GM18507 (cell line): ENCODE measurements around the gene DAPK1.

Experiments used
- DNase-seq: peaks from one replicate; pipeline ENCODE4 v3.0.0; 2011; ENCODE audit warnings: low read depth; ENCODE audit not compliant: insufficient read length; ENCODE audit errors: extremely low spot score
- FAIRE-seq: peaks from 2 replicates; lab custom pipeline; 2011; peaks lifted over from hg19 to GRCh38; lab: Jason Lieb, UNC

The DAPK1 gene

DNA sequence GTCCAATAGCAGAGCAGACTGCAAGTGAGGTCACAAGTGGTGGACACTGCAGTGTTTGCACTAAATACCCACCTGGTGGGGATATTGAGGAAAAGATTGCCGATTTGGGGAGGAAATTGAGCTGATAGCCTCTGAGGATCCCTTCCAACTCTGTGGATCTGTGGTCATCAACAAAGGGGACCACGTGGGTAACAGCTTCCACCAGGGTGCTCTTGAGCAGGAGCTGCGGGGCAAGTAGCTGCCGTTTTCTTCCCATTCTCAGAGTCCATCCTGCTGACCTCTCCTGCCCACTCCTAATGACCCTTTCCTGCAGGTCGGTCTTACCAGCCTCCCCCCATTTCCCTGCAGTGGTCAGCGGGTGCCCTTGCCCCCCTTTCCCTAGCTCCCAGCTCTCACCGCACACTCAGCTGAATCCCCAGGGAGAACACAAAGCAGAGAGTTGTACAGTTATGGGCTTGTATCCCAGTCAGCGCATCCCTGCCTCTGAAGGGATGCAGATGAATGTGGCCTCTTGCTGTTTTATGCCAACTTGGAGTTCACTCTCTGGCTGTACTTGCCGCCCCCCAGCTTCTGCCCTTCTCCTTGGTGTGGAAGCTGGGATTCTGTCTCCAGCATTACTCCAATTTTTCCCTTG is 18.0 kb downstream of the DAPK1 start:
- FAIRE-seq, result no peak
- no peak for DNase-seq

DNA sequence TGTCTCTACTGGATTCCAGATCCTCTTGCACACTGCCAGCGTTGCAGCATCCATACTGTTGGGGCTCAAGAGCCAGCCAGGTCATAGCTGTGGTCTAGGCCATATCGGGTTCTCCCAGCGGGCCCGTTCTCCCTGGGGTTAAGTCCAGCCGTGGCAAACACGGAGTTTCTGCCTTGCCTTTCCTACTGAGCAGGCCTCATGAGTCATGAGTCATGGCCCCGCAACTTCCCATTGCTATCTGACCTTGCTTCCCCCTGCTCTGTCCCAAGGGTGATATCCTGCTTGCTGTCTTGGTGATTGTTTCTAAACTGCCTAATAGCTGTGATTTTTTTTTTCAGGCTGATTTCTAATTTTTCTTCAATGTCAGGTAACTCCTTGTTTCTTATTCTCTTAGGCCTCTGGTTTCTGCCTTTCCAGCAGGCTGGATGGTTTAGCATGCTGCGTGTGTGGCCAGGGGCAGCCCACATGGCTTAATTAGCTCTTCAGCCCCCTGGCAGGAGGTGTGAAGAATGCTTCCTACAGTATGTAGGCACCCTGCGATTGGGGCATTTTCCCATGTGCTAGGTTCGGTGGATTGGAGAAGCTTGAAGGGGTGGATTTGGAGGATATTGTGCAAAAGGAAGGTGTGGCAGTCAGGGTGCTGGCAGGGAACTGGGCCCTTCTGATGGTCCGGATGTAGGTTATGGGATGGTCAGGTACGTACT is 18.7 kb downstream of the DAPK1 start:
- FAIRE-seq (no peak), DNase-seq (no peak)

DNA sequence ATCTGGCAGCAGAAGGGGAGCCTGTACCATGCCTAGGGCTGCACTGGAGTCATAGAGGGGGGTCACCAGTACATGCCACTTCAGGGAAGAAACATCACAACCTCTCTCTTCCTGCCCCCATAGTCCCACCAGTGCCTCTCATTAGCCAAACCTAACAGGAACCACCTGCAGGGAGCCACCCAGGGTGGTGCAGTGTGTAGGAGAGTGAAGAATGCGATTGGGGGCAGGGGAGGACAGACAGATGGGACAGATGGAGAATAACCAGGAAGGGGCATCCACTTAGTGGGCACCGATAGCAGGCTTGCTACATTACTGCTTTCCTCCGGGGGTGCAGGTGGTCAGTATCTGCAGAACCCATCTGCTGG is 19.2 kb downstream of the DAPK1 start:
- DNase-seq, result no peak
- no peak for FAIRE-seq

DNA sequence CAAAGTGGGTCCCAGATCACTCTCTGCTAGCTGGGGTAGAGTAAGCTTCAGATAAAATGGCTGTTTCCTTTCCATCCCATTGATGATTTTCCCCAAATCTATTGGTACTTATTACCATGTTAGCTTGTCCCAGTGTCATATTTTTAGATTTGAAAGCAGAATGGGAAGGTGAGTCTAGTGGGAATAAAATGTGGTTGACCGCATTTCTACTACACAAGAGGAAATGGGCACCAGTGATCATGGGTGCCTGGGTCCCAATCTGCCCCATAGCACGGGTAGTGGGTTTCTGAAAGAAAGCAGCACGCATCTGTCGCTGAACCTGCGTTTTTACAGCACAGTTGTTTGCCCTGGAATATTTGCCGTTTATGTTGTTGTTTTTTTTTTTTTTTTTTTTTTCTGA is 20.1 kb downstream of the DAPK1 start:
- FAIRE-seq (peak; percentile 49), DNase-seq (no peak)

DNA sequence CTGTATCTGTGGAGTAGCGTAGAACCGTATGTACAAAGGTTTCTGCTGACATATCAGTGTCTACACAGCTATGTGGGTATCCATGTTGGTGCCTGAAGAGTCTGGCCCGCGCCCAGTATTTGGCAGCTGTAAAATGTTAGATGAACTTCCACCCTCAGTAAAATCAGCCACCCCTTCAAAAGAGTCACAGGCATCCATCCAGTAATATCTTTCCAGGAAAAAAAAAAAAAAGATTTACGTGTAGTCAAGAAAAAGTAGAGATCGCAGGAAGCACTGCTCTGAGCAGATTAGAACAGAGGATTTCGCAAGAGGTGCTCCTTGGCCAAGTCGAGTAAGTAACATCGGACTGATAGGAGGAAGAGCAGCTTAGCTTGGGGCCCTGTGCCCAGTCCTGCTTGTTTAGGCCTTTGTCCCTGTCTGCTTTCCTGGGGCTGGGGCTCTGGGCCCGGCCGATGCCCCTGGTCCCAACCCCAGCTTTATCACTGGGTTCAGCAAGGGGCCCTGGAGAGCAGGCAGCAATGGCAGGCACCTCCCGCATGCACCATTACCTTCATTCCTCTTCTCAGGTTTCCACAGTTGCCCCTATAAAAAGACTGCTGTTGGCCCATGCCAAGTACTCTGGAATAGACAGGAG is 21.2 kb downstream of the DAPK1 start:
- FAIRE-seq (no peak), DNase-seq (no peak)

DNA sequence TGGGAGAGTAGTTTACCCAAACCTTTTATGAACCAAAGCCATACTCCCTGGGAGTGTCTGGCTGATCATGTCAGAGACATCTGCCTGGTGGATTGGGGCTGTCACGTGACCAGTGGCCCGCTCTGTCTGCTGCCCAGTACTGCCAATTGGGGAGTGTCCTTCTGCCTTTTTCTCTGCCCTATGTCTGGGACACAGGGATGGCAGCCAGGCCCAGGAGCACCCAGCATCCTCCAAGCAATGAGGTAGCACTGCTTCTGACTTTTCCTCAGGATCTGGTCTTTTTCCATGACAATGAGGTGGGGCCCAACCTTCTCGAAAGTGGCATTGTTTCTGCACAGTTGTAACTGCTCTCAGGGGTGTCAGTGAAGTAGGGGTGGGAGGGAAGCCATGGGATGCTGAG is 21.8 kb downstream of the DAPK1 start:
- no peak for FAIRE-seq
- no peak for DNase-seq

DNA sequence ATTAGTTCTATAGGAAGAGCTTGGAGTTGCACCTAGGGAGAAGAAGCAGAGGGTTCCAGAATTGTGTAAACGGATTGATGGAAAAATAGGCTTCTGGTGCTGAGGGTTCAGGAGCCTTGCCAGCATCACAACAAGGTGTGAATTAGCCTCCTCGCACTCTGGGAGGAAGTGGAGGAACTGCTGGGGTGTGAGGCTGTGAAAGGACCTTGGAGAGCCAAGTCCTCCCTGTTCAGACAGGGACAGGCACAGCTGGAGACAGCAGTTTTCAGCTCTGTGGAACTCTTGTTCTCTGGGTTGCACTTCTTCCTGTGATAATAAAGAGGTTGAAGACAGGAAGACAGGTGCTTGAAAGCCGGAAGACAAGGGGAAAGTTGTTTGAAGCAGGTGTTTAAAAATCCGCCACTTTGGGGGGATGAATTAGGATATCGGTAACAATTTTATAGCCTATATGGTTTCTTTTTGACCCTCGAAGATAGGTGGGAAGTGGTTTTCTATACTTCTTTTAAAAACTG is 22.6 kb downstream of the DAPK1 start:
- no peak for FAIRE-seq

DNA sequence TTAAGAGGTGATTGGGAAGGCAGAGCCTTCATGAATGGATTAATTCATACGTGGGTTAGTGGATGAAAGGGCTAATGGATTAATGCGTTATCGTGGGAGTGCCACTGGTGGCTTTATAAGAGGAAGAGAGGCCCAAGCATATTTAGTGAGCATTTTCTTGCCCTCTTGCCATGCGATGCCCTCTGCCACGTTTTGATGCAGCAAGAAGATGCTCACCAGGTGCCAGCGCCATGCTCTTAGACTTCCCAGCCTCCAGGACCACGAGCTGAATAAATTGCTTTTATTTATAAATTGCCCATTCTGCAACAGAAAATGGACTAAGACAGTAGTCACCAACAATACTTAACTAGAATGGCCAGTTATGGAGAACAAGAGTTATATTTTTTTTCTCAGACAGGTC is 24.2 kb downstream of the DAPK1 start:
- FAIRE-seq (no peak), DNase-seq (no peak)

More for the DNA sequence above, 22.6 kb downstream of the DAPK1 start:
- no peak for DNase-seq

DNA sequence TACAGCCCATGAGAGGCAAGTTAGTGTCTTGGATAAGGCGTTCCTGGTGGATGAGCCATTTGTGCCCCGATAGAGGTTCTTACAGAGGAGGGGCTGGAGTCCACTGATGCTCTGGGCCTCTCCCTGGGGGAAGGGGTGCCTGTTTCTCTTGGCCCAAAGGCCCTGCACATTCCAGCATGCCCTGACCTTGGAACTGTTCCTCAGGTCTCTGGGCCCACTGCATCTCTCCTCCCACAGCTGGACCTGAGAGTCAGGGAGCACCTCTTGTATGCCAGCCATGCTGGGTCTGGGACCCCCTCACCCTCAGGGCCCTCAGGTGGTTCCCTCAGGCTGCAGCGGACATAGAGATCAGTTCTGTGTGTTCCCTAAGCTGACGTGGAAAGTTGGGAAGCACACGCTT is 26.4 kb downstream of the DAPK1 start:
- FAIRE-seq (no peak), DNase-seq (no peak)

DNA sequence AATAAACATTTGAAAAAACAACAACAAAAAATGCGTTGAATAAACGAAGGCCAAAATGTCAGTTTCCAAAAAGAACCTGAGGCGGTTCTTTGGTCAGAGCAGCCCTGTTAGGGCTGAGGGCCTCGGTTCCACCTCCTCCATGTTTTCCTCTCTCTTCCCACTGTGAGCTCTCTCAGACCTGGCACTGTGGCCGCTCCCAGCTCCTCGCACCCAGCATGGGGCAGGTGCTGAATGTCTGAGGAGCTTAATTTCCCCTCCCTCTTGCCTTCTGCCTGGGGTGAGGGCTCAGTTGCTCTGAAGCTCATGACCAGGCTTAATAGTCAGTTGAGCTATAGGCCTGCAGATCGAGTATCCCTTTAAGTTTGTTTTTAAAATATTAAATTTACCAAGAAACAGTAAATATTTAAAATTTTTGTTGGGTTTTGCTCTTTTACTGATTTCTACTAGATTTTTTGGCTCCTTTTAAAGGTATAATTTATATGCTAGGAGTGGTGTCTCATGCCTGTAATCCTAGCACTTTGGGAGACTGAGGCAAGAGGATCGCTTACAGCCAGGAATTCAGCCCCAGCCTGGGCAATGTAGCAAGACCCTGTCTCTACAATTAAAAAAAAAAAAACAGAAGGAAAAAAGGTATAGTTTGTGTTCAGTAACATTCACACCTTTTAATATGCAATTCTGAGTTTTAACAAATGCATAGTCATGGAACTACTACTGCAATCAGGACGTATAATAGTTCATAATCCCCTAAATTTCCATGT is 28.1 kb downstream of the DAPK1 start:
- FAIRE-seq, result no peak
- DNase-seq, result no peak

DNA sequence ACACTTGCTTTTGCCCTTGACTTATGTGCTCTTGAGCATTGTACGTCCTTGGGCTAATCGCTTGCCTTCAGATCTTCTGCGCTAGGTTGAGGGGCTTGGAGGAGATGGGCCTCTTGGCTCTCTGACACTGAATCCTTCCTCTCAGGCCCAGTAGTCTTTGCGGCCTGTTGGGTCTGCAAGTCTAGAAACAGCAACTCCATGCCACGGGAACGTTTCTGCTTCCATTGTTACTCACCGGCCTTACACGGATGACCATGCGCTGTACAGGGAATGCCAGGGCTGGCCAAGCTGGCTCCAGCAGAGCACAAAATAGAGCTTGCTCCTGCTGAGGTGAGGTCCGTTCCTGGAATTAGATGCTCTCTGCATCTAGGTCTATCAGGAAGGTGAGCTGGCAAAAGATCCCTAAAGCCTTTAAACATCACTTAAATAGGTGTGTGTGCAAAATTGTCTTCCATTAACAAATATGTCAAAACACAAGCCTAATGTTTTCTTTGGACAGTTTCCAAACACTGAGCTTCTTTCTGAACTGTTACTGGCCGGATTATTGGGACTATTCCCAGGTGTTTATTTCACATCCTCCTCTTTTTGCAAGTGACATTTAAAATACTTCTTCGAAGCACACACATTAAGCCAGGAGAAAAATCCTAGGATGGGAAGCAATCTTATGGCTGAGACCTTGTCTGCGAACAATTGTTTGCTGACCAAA is 29.7 kb downstream of the DAPK1 start:
- FAIRE-seq, result no peak
- no peak for DNase-seq

DNA sequence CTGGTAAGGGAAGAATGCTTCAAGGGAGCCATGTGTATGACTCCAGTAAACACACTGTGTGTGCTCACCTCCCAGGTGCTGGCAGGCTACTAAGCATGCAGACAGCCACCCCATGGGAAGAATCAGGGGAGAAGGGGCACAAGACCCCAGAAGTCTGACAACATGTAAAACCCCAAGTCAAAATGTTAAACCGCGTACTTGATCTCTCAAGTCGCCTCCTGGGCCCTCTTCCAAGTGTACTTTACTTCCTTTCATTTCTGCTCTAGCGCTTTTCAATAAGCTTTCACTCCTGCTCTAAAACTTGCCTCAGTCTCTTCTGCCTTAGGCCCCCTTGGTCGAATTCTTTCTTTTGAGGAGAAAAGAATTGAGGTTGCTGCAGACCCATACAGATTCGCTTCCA is 31.3 kb downstream of the DAPK1 start:
- FAIRE-seq (no peak), DNase-seq (no peak)

DNA sequence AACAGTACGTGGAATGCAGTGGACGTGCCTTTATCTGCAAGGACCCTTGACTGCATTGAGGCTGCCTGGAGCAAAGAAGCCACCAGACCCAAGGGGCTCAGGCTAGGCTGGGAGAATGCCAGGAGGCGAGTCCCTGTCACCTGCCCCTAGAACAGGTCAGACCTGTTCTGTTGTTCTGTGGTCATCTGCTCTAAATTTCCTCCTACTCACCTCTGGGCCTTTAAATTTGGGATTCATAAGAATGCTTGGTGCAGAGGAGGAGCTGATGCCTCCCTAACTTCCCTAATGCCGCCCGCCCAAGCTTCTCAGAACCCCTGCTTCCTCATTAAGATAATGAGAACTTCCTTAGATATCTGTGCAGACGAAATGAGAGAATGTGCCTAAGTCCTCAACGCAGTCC is 32.0 kb downstream of the DAPK1 start:
- no peak for DNase-seq
- FAIRE-seq, result no peak

DNA sequence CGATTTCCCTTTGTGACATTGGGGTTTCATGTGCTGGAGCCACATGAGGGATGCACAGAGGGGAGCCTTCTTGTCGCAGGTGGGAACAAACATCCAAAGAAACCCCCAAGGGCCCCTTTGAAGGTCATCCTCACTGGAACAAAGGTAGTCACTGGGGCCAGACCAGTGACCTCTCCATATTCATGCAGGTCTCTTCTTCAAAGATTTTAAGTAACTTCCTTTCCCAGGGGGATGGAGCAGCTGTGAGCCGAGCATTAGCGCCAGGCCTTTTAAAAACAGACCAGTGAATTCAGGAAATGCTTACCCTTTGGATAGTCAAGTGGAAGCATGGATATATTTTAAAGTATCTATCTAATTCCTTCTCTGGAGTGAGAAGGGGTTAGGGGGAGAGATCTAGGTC is 33.0 kb downstream of the DAPK1 start:
- FAIRE-seq (no peak), DNase-seq (no peak)

DNA sequence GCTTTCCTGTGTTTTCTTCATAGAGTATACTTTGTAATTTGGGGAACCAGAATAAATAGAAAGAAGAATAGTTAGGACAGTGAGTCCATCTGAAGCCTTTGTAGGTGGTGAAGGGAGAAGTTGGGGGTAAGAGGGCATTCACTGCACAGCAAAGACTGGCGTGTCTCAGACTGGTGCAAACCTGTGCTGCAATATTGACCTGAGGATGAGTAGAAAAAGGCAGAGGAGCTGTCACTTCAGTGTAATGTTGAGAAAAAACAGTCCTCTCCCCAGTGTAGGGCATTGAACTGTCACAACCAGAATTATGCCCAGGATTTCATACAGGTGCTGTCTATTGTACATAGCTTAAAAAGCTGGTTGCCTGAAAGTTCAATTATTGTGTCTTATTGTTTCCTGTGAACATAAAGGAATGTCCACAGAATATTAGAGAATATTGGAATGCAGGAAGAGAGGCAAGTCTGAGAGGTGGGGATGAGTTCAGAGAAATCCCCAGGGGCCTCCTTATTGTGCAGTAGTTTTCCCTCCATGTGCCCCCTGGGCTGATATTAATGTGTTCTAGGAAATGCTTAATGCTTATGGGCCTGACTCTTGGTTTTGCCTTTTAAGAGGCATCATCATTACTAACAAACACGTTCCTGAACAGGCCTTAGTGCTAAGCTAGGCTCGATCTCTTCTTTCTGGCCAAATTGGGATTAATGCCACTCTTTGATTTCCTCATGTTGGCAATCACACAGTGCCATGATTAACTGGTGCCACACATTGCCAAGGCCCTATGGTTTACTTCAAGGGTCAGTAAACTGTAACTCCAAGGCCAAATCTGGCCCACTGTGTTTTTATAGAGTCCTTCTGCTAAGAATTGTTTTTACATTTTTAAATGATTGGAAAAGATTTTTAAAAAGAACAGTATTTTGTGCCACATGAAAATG is 34.0 kb downstream of the DAPK1 start:
- DNase-seq, result no peak
- no peak for FAIRE-seq

DNA sequence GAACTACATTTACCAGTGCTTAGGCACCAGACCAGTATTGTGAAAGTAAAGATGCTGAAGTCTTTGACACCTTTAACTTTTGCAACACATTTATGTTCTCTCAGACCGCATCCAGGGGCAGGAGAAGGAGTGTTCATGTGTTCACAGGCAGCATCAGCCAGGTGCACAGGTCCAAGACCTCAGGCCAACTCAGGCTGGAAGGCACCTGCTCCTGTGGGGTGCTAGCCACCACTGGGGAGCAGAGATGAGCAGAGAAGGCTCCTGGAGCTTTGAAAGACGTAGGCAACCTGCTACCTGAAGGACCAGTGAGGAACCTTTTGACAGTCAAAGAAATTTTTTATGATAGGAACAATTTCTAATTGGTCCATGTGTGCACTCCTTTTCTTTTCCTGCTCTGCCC is 35.6 kb downstream of the DAPK1 start:
- no peak for DNase-seq
- FAIRE-seq, result peak; percentile 59

DNA sequence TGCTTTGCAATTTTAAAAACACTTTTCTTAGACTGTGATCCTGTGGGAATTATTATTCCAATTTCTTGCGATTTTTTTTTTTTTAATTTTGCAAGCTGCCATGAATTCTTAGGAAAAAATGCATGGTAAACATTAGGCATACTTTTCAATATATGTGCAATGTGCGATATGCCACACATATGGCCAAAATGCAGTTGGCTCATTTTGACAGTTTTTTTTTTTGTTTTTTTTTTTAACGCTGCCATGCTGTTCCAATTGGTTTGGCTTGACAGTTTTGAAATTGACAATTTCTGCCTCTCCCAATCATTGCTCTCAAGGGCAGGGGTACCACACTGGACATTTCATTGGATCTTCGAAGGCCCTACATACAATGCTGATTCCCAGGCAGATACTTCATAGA is 36.4 kb downstream of the DAPK1 start:
- no peak for DNase-seq
- FAIRE-seq, result no peak

DNA sequence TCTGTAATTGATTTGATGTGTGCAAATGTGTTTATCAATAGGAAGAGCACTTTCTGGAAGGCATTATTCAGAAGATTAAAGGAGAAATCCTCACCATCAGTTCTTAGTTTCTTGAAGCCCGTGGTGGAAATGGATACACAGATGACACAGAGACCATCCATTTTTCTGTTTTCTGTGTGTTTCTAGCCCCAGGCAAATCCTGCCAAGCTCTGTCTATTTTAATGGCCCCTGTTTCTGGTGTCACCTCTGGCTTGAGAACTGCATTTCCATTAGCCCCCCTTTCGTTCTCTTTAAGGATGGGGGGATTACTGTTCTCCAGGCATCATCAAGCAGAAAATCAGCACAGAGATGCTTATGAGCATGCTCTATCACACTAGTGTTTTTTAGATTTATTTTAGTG is 37.3 kb downstream of the DAPK1 start:
- DNase-seq, result no peak

More for the DNA sequence above, 37.3 kb downstream of the DAPK1 start:
- FAIRE-seq, result no peak
